Measurements from ENCODE around the gene TAF4.
"Not testable (repeated sequence)": the region's sequence is repeated elsewhere in the genome, so short reads cannot be mapped to it uniquely, and the experiment has no call there.

Gene TAF4

GRCh38 chr20:62003567-62004405, 61.9 kb downstream of the TAF4 start:
- no peak for DNase-seq (ENCODE audit: low read depth)

- no peak for DNase-seq (ENCODE audit: low read depth)
These were observed 62.7 kb downstream of the TAF4 start for GRCh38 chr20:62002882-62003480.

GRCh38 chr20:62001178-62001715, 64.4 kb downstream of the TAF4 start:
- no peak for DNase-seq (ENCODE audit: low read depth)

GRCh38 chr20:61998343-61999121, 67.1 kb downstream of the TAF4 start:
- no peak for DNase-seq (ENCODE audit: low read depth)

- DNase-seq (ENCODE audit: low read depth): no peak
These were observed 67.8 kb downstream of the TAF4 start for GRCh38 chr20:61997891-61998290.

- DNase-seq (ENCODE audit: low read depth): no peak
These were observed 68.3 kb downstream of the TAF4 start for GRCh38 chr20:61997372-61997771.

GRCh38 chr20:61994546-61994945, 71.1 kb downstream of the TAF4 start:
- DNase-seq (ENCODE audit: low read depth): no peak

GRCh38 chr20:61993058-61993457, 72.6 kb downstream of the TAF4 start:
- no peak for DNase-seq (ENCODE audit: low read depth)

- no peak for DNase-seq (ENCODE audit: low read depth)
These were observed 74.2 kb downstream of the TAF4 start for GRCh38 chr20:61991476-61991875.

GRCh38 chr20:61990484-61990883, 75.2 kb downstream of the TAF4 start:
- no peak for DNase-seq (ENCODE audit: low read depth)

- DNase-seq (ENCODE audit: low read depth): no peak
These were observed 75.9 kb downstream of the TAF4 start for GRCh38 chr20:61989741-61990140.

- no peak for DNase-seq (ENCODE audit: low read depth)
These were observed 77.0 kb downstream of the TAF4 start for GRCh38 chr20:61988665-61989064.

GRCh38 chr20:61986762-61987321, 78.8 kb downstream of the TAF4 start:
- DNase-seq (ENCODE audit: low read depth): no peak

GRCh38 chr20:61985096-61985495, 80.6 kb downstream of the TAF4 start:
- DNase-seq (ENCODE audit: low read depth): no peak

- not testable (repeated sequence) for DNase-seq (ENCODE audit: low read depth)
These were observed 81.2 kb downstream of the TAF4 start for GRCh38 chr20:61984431-61984830.

- DNase-seq (ENCODE audit: low read depth): no peak
These were observed 81.7 kb downstream of the TAF4 start for GRCh38 chr20:61983965-61984364.

- DNase-seq (ENCODE audit: low read depth): no peak
These were observed 82.7 kb downstream of the TAF4 start for GRCh38 chr20:61982951-61983315.

GRCh38 chr20:61982191-61982950, 83.3 kb downstream of the TAF4 start:
- no peak for DNase-seq (ENCODE audit: low read depth)

- DNase-seq (ENCODE audit: low read depth): not testable (repeated sequence)
These were observed 84.0 kb downstream of the TAF4 start for GRCh38 chr20:61981691-61982090.

GRCh38 chr20:61980647-61981583, 84.8 kb downstream of the TAF4 start:
- DNase-seq (ENCODE audit: low read depth): no peak
